ENCODE measurements around the gene HERC5.

Gene HERC5

GRCh38 chr4:88549815-88550214, 92.9 kb downstream of the HERC5 start:
- CTCF ChIA-PET = no interaction called here
- H3K27ac ChIP-seq = no peak overlapping the region
- POLR2A ChIA-PET (ENCODE audit: low non-redundant PET) = no interaction called here
- DNase-seq (ENCODE audit: low spot score) = no peak
- TF ChIP-seq, protein P1, sequence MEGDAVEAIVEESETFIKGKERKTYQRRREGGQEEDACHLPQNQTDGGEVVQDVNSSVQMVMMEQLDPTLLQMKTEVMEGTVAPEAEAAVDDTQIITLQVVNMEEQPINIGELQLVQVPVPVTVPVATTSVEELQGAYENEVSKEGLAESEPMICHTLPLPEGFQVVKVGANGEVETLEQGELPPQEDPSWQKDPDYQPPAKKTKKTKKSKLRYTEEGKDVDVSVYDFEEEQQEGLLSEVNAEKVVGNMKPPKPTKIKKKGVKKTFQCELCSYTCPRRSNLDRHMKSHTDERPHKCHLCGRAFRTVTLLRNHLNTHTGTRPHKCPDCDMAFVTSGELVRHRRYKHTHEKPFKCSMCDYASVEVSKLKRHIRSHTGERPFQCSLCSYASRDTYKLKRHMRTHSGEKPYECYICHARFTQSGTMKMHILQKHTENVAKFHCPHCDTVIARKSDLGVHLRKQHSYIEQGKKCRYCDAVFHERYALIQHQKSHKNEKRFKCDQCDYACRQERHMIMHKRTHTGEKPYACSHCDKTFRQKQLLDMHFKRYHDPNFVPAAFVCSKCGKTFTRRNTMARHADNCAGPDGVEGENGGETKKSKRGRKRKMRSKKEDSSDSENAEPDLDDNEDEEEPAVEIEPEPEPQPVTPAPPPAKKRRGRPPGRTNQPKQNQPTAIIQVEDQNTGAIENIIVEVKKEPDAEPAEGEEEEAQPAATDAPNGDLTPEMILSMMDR (conservative IDR thresholded peaks at IDR 0.05; ENCODE audit: low read depth) = no peak
